Chondrocyte (in vitro differentiated cells): ENCODE data around the gene MLST8. TPM values are rescaled to one million over a fixed set of nuclear protein-coding genes. Genes with fewer than 3 reads are reported as not detected.

Experiments used
- DNase-seq: peaks from one replicate; pipeline ENCODE4 v3.0.0; 2021; ENCODE audit warnings: mixed read lengths, low spot score
- H3K27ac Mint-ChIP-seq: one replicate; pipeline ENCODE4 v1.8.0; 2021; ENCODE audit warnings: mild to moderate bottlenecking, moderate library complexity, mixed read lengths; ENCODE audit not compliant: unreplicated experiment
- H3K27me3 Mint-ChIP-seq: 2 replicates; pipeline ENCODE4 v1.8.0; 2021; ENCODE audit warnings: low read depth, mixed read lengths
- H3K36me3 Mint-ChIP-seq: 2 replicates; pipeline ENCODE4 v1.8.0; 2021; ENCODE audit warnings: low read depth, mixed read lengths
- H3K4me1 Mint-ChIP-seq: 2 replicates; pipeline ENCODE4 v1.8.0; 2021; ENCODE audit warnings: low read depth, mild to moderate bottlenecking, mixed read lengths
- H3K4me3 Mint-ChIP-seq: one replicate; pipeline ENCODE4 v1.8.0; 2021; ENCODE audit warnings: mild to moderate bottlenecking, moderate library complexity, mixed read lengths; ENCODE audit not compliant: unreplicated experiment
- H3K9me3 Mint-ChIP-seq: 2 replicates; pipeline ENCODE4 v1.8.0; 2021; ENCODE audit warnings: low read depth, mixed read lengths
- CTCF ChIP-seq: fragments of 200-600 bp; sonication (generic); IDR thresholded peaks from 2 replicates; pipeline ENCODE4 v1.5.0; 2021; ENCODE audit warnings: antibody characterized with exemption, mild to moderate bottlenecking, moderate library complexity
- total RNA-seq: library from RNA; stranded (reverse); gene quantifications from 3 replicates; pipeline ENCODE4 v1.2.1, GENCODE V29; 2021

MLST8 gene
- total RNA-seq, 1 donor from 2014 or later = 37.1 TPM

- Mint-ChIP-seq H3K4me3 (no peak overlapping the region), H3K27ac (no peak overlapping the region), H3K27me3 (no peaks in the 10 kb centered on the region), H3K36me3 (peaks cover 4% of the 10 kb centered on the region), H3K9me3 (no peaks in the 10 kb centered on the region), H3K4me1 (peaks cover 54% of the 10 kb centered on the region)
- no peak for TF ChIP-seq CTCF
- no peak for DNase-seq
Observed at GRCh38 chr16:2158262-2158638, 47.0 kb upstream of the MLST8 start.

GRCh38 chr16:2159175-2159838 lies 45.9 kb upstream of the MLST8 start:
- H3K4me1 Mint-ChIP-seq = peaks cover 43% of the 10 kb centered on the region
- H3K4me3 Mint-ChIP-seq = no peak overlapping the region

GRCh38 chr16:2160915-2161551 lies 44.2 kb upstream of the MLST8 start:
- H3K27ac Mint-ChIP-seq = peak overlapping the region; percentile 24
- H3K4me3 Mint-ChIP-seq = no peak overlapping the region
- H3K36me3 Mint-ChIP-seq = peaks cover 2% of the 10 kb centered on the region

More at GRCh38 chr16:2159175-2159838, 45.9 kb upstream of the MLST8 start:
- Mint-ChIP-seq H3K27ac (peak overlapping the region; percentile 36), H3K27me3 (no peaks in the 10 kb centered on the region), H3K9me3 (no peaks in the 10 kb centered on the region), H3K36me3 (peaks cover 1% of the 10 kb centered on the region)
- no peak for DNase-seq
- no peak for TF ChIP-seq CTCF

GRCh38 chr16:2161911-2162310 lies 43.3 kb upstream of the MLST8 start:
- Mint-ChIP-seq H3K4me1 (peaks cover 31% of the 10 kb centered on the region), H3K27ac (no peak overlapping the region), H3K27me3 (no peaks in the 10 kb centered on the region), H3K36me3 (peaks cover 4% of the 10 kb centered on the region), H3K4me3 (no peak overlapping the region), H3K9me3 (no peaks in the 10 kb centered on the region)
- no peak for TF ChIP-seq CTCF
- no peak for DNase-seq

More at GRCh38 chr16:2160915-2161551, 44.2 kb upstream of the MLST8 start:
- TF ChIP-seq CTCF = no peak
- Mint-ChIP-seq H3K27me3 (no peaks in the 10 kb centered on the region), H3K9me3 (no peaks in the 10 kb centered on the region), H3K4me1 (peaks cover 39% of the 10 kb centered on the region)
- DNase-seq = no peak

GRCh38 chr16:2162676-2163118 lies 42.6 kb upstream of the MLST8 start:
- no peak overlapping the region for H3K27ac Mint-ChIP-seq
- H3K9me3 Mint-ChIP-seq = no peaks in the 10 kb centered on the region
- DNase-seq = no peak
- H3K4me1 Mint-ChIP-seq = peaks cover 23% of the 10 kb centered on the region
- no peaks in the 10 kb centered on the region for H3K27me3 Mint-ChIP-seq
- H3K36me3 Mint-ChIP-seq = peaks cover 4% of the 10 kb centered on the region
- TF ChIP-seq CTCF = no peak
- no peak overlapping the region for H3K4me3 Mint-ChIP-seq
